Cardiac septum (tissue), 1 donor: ENCODE measurements around the gene ADCY5. TPM values are rescaled to one million over a fixed set of nuclear protein-coding genes. Genes with fewer than 3 reads are reported as not detected.

ENCODE experiments used
- DNase-seq: peaks from one replicate; pipeline ENCODE4 v3.0.0-alpha.2; 2020; ENCODE audit warnings: low spot score
- intact Hi-C: fragments of 100-400 bp; cut with DNase I; formaldehyde crosslinking; loops from one replicate; pipeline ENCODE4 v1.14.0; 2022
- total RNA-seq: library from RNA; stranded (reverse); fragmentation: NEBNext Ultra II Directional; extraction: Animal tissue kit (Norgen Biotek cat#: 25700); gene quantifications from one replicate; pipeline ENCODE4 v1.2.1, GENCODE V29; 2021
- donor health status: DM: no; HTN: no; CAD: no.

ADCY5 gene
- total RNA-seq, 1 donor from 2014 or later, result 192 TPM

GRCh38 chr3:123467046-123467445, 18.2 kb upstream of the ADCY5 start:
- no peak for DNase-seq
- intact Hi-C loops, result no loop called here

- no peak for DNase-seq
- intact Hi-C loops, result no loop called here
Observed at GRCh38 chr3:123464211-123464610, 15.3 kb upstream of the ADCY5 start.

- DNase-seq, result no peak
- intact Hi-C loops, result loop anchor here (10.0 kb wide), 1 partner anchor 85 kb away; no protein-coding TSS in a partner anchor
Observed at GRCh38 chr3:123459862-123460261, 11.0 kb upstream of the ADCY5 start.

- DNase-seq, result no peak
- intact Hi-C loops, result loop anchor here (10.0 kb wide), 1 partner anchor 87 kb away; no protein-coding TSS in a partner anchor
Observed at GRCh38 chr3:123458255-123458654, 9.4 kb upstream of the ADCY5 start.

- DNase-seq, result no peak
- intact Hi-C loops, result loop anchor here (10.0 kb wide), 1 partner anchor 87 kb away; no protein-coding TSS in a partner anchor
Observed at GRCh38 chr3:123457841-123458240, 9.0 kb upstream of the ADCY5 start.

GRCh38 chr3:123453675-123454074, 4.8 kb upstream of the ADCY5 start:
- intact Hi-C loops, result loop anchor here (10.0 kb wide), 1 partner anchor 91 kb away; no protein-coding TSS in a partner anchor
- no peak for DNase-seq

GRCh38 chr3:123451186-123451585, 2.3 kb upstream of the ADCY5 start:
- DNase-seq, result no peak
- intact Hi-C loops, result loop anchor here (10.0 kb wide), 1 partner anchor 94 kb away; no protein-coding TSS in a partner anchor

- intact Hi-C loops, result loop anchor here (2.0 to 10.0 kb wide), 4 partner anchors 39 to 103 kb away; no protein-coding TSS in a partner anchor
- DNase-seq, result no peak
Observed at GRCh38 chr3:123449997-123450604, 1.2 kb upstream of the ADCY5 start.

- intact Hi-C loops, result loop anchor here (2.0 to 5.0 kb wide), 3 partner anchors 39 to 102 kb away; no protein-coding TSS in a partner anchor
- DNase-seq, result no peak
Observed at GRCh38 chr3:123449102-123449996, 459 bp upstream of the ADCY5 start.

- intact Hi-C loops, result loop anchor here (2.0 to 5.0 kb wide), 5 partner anchors 41 to 119 kb away; no protein-coding TSS in a partner anchor
- no peak for DNase-seq
Observed at GRCh38 chr3:123447749-123448517, 957 bp downstream of the ADCY5 start.

- no peak for DNase-seq
- intact Hi-C loops, result loop anchor here (2.0 to 5.0 kb wide), 4 partner anchors 47 to 119 kb away; no protein-coding TSS in a partner anchor
Observed at GRCh38 chr3:123447416-123447748, 1.5 kb downstream of the ADCY5 start.

GRCh38 chr3:123446610-123447109, 2.2 kb downstream of the ADCY5 start:
- DNase-seq, result no peak
- intact Hi-C loops, result loop anchor here (2.0 to 5.0 kb wide), 4 partner anchors 46 to 118 kb away; no protein-coding TSS in a partner anchor

GRCh38 chr3:123446210-123446609, 2.7 kb downstream of the ADCY5 start:
- DNase-seq, result no peak
- intact Hi-C loops, result loop anchor here (2.0 to 5.0 kb wide), 4 partner anchors 45 to 117 kb away; no protein-coding TSS in a partner anchor

- intact Hi-C loops, result loop anchor here (2.0 to 5.0 kb wide), 4 partner anchors 45 to 117 kb away; no protein-coding TSS in a partner anchor
- no peak for DNase-seq
Observed at GRCh38 chr3:123445702-123446101, 3.2 kb downstream of the ADCY5 start.

GRCh38 chr3:123444744-123445143, 4.1 kb downstream of the ADCY5 start:
- intact Hi-C loops, result loop anchor here (5.0 kb wide), 2 partner anchors 67 to 97 kb away; no protein-coding TSS in a partner anchor
- no peak for DNase-seq

- no peak for DNase-seq
- intact Hi-C loops, result no loop called here
Observed at GRCh38 chr3:123444023-123444422, 4.9 kb downstream of the ADCY5 start.

- intact Hi-C loops, result no loop called here
Observed at GRCh38 chr3:123442908-123443307, 6.0 kb downstream of the ADCY5 start.

GRCh38 chr3:123442125-123442524, 6.8 kb downstream of the ADCY5 start:
- intact Hi-C loops, result no loop called here
- no peak for DNase-seq

More at GRCh38 chr3:123442908-123443307, 6.0 kb downstream of the ADCY5 start:
- DNase-seq, result no peak
